HepG2 (cell line): ENCODE measurements around the gene INF2. TPM values are rescaled to one million over a fixed set of nuclear protein-coding genes. Genes with fewer than 3 reads are reported as not detected.
A peak's percentile ranks its signal among the peaks of the same experiment; 100 is the strongest.

Experiments
- BRCA1 ChIP-seq: sonication (generic); formaldehyde crosslinking; IDR thresholded peaks from 2 replicates; pipeline ENCODE4 v1.4.0; 2020; ENCODE audit warnings: missing genetic modification reagents
- BRF2 ChIP-seq: sonication (generic); formaldehyde crosslinking; IDR thresholded peaks from 2 replicates; pipeline ENCODE4 v1.8.1; 2022; ENCODE audit warnings: mild to moderate bottlenecking, missing genetic modification reagents
- CTCF ChIP-seq: sonication (generic); formaldehyde crosslinking; IDR thresholded peaks from 2 replicates; pipeline ENCODE4 v1.5.0; 2020; ENCODE audit warnings: mild to moderate bottlenecking, missing genetic modification reagents, moderate library complexity
- HNF1A ChIP-seq, 2 experiments: sonication (generic) in 1 of 2; formaldehyde crosslinking in 1 of 2; IDR thresholded peaks; 2 replicates each; pipeline versions ENCODE4 v1.4.0 to v1.6.1; 2016 to 2020; ENCODE audit warnings: borderline replicate concordance in 1 of 2, low read depth in 1 of 2, mild to moderate bottlenecking in 1 of 2, missing genetic modification reagents in 1 of 2
- MXI1 ChIP-seq: IDR thresholded peaks from 3 replicates; pipeline ENCODE4 v1.6.1; 2012; ENCODE audit warnings: low read depth, low read length, inconsistent platforms, borderline replicate concordance
- ONECUT2 ChIP-seq: sonication (generic); formaldehyde crosslinking; IDR thresholded peaks from 2 replicates; pipeline ENCODE4 v1.4.0; 2020; ENCODE audit warnings: missing genetic modification reagents
- REL ChIP-seq: sonication (generic); formaldehyde crosslinking; conservative IDR thresholded peaks from 2 replicates; pipeline ENCODE4 v1.8.0; 2022; ENCODE audit warnings: mild to moderate bottlenecking, missing genetic modification reagents, moderate library complexity
- SMAD1 ChIP-seq: sonication (generic); formaldehyde crosslinking; IDR thresholded peaks from 2 replicates; pipeline ENCODE4 v1.4.0; 2020; ENCODE audit warnings: missing genetic modification reagents, low read depth, mild to moderate bottlenecking, borderline replicate concordance
- TEAD3 ChIP-seq: optimal IDR thresholded peaks from 2 replicates; pipeline ENCODE3; 2016; ENCODE audit warnings: borderline replicate concordance
- ZBTB49 ChIP-seq: sonication (generic); formaldehyde crosslinking; IDR thresholded peaks from 2 replicates; pipeline ENCODE4 v1.4.0; 2020; ENCODE audit warnings: missing genetic modification reagents, borderline replicate concordance
- ZNF256 ChIP-seq: sonication (generic); formaldehyde crosslinking; conservative IDR thresholded peaks from 2 replicates; pipeline ENCODE4 v1.4.0; 2020; ENCODE audit warnings: missing genetic modification reagents
- ZNF263 ChIP-seq: sonication (generic); formaldehyde crosslinking; IDR thresholded peaks from 2 replicates; pipeline ENCODE4 v1.4.0; 2020; ENCODE audit warnings: missing genetic modification reagents
- ZNF503 ChIP-seq: sonication (generic); formaldehyde crosslinking; IDR thresholded peaks from 2 replicates; pipeline ENCODE4 v1.4.0; 2020; ENCODE audit warnings: missing genetic modification reagents
- polyA plus RNA-seq, 8 experiments: library from polyadenylated mRNA; depleted of rRNA in 3 of 8; stranded (reverse) in 7 of 8; unstranded in 1 of 8; fragments of >200 nt; fragmentation: Illumina TruSeq in 4 of 8; extraction: Trizol in 4 of 8; gene quantifications; 2 replicates each; pipeline versions ENCODE4 v1.2.1 to v1.2.3, GENCODE V29; 2011 to 2016; ENCODE audit warnings: low read depth in 4 of 8, missing spikeins in 1 of 8, mixed read lengths in 1 of 8; ENCODE audit not compliant: insufficient read depth in 1 of 8
- total RNA-seq, 5 experiments: library from RNA; depleted of rRNA; stranded (reverse); fragments of >200 nt; fragmentation: Illumina TruSeq; extraction: Trizol; gene quantifications; 2 replicates each; pipeline ENCODE4 v1.2.3, GENCODE V29; 2016; ENCODE audit warnings: low read depth in 1 of 5

Gene INF2
- total and polyA plus RNA-seq, 2 of the 13 experiments (the other 11 are each of a cell fraction or from before 2014, with no cell fraction given), result 16.4 to 26.4 TPM

GRCh38 chr14:104689109-104689880 is at the start of gene INF2 (continued):
- TF ChIP-seq CTCF (peak; percentile 66), HNF1A (IDR thresholded peaks at IDR 0.05; ENCODE audit: low read depth) (no peak), HNF1A (CRISPR knock-in tag; IDR thresholded peaks at IDR 0.05; ENCODE audit: borderline replicate concordance) (no peak), REL (CRISPR knock-in tag) (no peak), SMAD1 (CRISPR knock-in tag) (no peak), BRCA1 (0 out of 2 replicates have a peak, but pooled peaks have one; percentile 40), BRF2 (no peak), ONECUT2 (CRISPR knock-in tag) (no peak), ZNF503 (CRISPR knock-in tag) (no peak), ZBTB49 (CRISPR knock-in tag) (no peak), MXI1 (0 out of 3 replicates have a peak, but pooled peaks have one; percentile 7), ZNF256 (CRISPR knock-in tag) (no peak), TEAD3 (CRISPR knock-in tag) (no peak), ZNF263 (CRISPR knock-in tag) (no peak)
